GM21717 (cell line): ENCODE measurements around the gene MED13L.
"Not testable (repeated sequence)": the region's sequence is repeated elsewhere in the genome, so short reads cannot be mapped to it uniquely, and the experiment has no call there.

Experiments
- ATAC-seq: cut with Tn5 transposase; IDR thresholded peaks from one replicate; pipeline ENCODE4 v1.9.1; 2021; ENCODE audit warnings: mild to moderate bottlenecking, moderate library complexity; ENCODE audit not compliant: unreplicated experiment

MED13L gene

DNA sequence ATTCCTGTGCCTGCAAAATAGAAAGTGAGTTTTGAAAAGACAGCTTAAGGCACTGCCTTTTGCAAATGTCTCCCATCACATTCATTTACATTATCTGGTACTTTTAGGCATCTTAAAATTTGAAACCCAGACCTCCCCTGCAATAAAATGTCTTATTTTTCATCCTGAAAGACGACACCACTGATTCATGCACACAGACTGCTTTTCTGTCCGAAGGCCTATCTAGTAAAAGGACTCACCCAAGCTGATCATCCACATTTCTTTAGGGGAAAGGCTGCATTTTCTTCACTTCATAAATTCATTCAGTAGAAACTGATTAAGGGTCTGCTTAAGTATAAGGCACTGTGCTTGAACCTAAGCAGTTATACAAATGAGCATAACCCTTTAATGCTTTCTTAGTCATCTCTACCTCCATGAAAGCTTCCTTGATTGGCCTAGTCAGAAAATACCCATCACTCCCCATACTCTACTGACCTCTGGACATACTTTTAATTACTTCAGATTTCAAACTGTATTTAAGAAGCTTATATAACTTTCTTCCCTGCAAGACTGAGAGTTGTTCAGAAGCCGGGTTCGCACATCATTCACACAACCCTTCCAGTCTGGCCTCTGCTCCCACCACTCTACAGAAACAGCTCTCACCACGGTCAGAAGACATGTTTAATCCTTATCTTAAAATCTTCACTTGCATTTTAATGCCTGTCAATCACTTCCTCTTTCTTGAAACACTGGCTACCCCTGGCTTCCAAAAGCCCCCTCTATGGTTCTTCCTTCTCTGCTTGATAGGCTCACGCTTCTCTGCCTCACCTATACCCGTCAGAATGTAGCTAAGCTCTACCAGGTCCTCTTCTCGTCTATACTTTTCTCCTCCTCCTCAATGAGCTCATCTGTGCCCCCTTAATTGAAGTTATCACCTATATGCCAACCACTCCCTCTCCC is 288.6 kb downstream of the MED13L start:
- no peak for ATAC-seq

DNA sequence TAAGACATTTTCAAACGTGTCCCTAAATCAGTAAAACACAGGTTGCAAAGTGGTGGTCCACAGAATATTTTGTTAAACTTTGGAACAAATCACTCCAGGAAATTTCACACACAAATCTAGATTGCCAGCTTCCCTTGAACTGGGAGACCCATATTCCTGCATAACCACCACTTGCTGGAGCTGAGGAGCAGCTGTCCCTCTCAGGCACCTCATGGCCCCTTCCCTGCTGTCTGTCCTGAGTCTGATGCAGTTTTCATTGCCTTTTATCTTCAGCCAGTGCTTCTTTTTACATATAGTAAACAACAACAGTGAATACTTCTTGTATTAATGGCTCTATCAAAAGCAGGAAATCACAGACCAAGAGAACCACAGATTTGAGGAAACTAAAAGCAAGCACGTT is 289.3 kb downstream of the MED13L start:
- no peak for ATAC-seq

DNA sequence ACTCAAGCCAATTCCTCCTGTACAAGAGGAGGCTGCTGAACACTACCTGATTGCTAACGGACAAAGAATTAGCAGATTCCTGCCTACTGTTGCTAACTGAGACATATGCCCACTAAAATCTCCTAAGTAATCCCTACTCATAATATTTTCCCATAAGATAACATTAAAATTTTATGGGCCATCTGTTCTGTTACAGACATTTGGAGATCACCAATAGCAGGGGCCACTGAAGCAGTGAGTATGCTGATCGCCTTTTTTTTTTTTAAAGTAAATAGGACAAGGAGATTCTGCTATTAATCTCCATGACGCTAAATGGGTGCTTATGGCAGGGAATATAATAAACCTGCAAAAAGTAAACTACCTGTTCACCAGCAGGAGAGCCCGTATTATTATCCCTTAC is 292.9 kb downstream of the MED13L start:
- no peak for ATAC-seq

DNA sequence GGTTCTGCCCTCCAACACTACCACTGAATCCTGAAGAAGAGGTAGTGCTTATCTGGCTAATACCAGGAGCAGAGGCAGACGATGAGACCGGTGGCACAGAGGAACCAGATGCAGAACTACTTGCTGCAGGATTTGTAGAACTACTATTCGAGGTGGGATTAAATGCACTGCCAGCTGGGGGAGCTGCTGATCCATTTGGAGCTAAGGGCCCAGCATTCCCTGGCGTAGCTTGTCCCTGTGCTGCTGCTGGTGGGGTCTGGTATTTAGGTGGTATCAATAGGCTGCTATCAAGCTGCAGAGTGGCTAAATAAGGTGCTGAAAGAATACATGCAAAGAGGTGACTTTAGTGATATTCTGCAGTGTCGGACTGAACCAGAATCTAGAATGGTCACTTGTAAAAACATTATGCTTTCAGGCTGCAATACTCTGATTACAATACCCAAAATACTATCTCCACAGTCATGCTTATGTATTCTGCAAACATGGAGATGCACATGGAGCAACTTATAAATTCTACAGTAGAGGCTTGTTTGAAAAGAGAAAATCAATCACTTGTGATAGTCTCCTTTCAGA is 294.2 kb downstream of the MED13L start:
- no peak for ATAC-seq

DNA sequence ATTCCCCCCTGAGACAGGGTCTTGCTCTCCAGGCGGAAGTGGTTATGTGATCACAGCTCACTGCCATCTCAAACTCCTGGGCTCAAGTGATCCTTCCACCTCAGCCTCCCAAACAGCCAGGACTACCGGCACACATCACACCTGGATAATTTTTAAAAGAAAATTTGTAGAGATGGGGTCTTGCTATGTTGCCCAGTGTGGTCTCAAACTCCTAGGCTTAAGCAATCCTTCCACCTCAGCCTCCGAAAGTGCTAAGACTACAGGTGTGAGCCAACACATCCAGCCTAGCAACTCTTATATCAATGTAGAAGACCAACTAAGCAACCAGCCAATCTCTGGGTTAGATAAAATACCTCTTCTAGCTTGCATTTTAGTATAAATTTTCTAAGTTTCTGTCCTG is 297.2 kb downstream of the MED13L start:
- no peak for ATAC-seq

DNA sequence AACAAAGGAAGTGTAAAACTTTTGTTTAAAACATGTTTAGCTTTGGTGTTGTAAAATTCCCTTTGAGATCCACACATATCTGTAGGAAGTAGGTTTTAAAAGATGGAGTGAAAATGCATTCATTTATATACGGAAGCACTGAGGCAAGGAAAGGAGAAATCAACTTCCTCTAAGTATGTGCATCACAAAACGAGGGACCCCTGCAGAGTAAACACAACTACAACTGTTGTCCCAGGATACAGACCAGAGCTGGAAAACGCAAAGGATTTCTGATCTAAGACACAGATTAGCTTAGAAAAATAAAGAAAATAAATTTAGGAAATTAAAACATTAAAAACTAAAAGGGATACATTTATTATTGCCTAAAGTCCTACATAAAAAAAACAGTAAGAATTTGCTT is 297.6 kb downstream of the MED13L start:
- ATAC-seq: no peak

DNA sequence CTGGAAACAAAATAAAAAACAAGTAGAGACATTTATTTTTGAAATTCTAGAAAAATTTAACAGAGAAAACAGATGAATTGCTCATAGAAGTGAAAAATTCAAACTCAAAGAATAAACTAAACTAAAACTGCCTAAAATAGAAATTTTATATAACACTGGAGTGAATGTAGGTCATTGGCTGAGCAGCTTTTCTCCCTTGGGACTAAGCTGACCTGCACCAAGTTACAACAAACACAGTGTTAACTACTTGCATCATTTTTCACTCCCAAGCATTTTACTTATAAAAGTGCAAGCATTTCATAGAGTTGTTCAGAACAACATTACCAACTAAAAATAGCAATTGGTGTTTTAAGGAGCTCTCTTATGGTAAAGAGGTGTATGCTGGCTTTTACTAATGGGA is 298.1 kb downstream of the MED13L start:
- no peak for ATAC-seq

DNA sequence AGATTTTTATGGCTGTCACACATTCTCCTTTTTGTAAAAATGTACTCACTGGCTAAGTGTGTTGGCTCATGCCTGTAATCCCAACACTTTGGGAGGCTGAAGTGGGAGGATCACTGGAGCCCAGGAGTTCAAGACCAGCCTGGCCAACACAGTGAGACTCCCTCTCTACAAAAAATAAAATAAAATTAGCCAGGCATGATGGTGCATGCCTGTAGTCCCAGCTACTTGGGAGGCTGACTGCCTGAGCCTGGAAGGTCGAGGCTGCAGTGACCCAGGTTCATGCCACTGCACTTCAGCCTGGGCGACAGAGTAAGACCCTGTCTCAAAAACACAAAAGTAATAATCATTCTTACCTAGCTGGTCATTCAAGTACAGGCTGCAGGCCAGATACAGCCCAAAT is 300.7 kb downstream of the MED13L start:
- ATAC-seq: not testable (repeated sequence)

DNA sequence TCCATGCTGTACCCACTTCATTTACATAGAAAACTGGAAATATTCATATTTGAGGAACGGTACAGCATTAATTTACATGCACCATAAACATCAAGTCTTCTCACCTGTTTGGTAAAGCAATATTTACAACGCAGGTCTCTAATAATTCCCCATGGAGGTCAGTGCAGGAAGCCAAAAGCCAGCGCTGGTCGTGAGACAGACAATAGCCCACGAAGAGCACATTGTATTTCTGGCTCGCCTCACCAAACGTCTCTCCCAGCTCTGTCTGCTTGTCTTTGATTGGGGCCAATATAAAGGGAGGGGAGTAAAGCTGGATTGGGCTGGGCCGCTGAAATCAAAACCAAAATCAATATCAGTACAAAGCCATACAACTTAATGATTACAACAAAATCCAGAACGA is 302.1 kb downstream of the MED13L start:
- ATAC-seq: no peak

DNA sequence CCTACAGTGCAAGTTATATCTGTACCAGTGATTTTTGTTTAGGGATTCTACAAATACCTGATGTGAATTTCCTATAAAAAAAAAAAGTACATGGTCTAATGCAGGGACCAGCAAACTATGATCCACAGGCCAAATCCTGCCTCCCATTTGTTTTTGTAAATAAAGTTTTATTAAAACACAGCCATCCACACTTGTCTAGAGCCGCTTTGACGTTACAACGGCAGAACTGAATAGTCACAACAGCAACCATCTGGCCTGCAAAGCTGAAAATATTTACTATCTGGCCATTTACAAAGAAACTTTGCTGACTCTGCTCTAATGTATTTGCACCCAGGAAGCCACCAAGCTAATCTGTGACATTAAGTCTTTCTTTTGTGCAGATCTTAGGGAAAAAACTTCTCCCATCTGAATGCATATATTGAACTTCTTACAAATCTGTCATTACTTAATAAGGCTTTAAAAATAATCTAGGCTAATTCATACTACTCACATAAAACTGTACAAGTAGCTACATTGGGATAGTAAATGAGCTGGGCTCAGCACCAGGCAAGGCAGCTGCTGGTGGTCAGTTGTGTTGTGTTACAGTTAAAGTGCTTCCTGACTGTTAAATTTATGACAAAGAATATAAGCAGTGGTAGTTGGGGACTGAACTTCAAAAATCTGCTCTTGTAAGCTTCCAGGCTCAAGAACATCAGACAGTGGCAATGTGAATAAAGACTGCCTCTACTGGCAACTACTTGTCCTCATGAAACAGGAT is 303.3 kb downstream of the MED13L start:
- ATAC-seq: no peak

DNA sequence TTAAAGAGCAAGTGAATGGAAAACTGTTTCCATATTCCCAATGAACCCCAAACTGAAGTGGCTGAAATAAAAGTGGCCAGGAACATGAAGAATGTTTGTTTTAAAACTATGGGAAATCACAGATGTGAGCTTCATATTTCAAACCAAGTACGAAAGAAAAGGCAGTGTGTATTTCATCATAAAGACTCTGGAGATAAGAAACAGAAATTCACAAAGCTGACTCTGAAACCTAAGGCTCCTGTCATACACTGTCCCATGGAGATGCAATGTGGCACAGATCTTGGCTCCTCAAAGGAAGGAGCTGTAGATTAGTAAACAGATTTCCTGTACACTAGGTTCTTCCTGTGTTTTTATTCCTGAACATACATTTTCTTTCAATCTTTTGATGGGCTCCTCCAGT is 304.4 kb downstream of the MED13L start:
- no peak for ATAC-seq

DNA sequence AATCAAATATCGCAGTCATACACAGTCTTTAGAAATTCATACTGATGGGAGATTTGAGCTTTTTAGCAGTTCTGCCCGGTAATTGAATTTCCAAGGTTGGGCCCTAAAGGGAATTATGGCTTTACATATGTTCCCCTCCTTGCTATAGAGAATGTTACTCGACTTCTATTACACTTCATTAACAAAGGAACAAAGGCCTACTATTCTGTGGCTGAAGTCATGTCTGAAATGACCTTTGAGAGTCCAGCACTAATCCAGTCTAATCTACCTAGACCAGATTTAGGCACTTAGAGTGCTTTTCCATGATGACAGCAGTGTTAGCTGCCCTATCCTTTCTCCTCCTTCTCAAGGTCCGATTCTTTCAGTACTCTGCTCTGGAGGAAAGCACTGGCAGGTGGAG is 305.3 kb downstream of the MED13L start:
- ATAC-seq: no peak

DNA sequence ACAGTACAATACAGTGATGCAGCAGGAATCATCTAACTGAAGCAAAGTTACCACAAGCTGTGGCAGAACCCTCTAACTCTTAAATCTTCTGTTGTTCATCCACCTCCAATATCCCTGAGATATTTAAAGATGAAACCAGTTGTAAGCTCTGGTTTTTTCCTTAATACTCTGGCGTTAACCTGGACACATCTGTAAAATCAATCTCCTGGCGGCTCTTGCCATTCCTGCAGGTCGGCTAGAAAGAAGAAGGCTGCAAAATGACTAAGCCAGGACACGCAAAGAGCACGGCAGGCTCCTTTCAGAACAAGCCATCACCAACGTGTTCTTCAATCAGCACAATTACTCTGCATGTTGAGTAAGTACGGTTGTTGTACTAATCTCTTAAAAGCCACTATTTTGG is 309.3 kb downstream of the MED13L start:
- no peak for ATAC-seq

DNA sequence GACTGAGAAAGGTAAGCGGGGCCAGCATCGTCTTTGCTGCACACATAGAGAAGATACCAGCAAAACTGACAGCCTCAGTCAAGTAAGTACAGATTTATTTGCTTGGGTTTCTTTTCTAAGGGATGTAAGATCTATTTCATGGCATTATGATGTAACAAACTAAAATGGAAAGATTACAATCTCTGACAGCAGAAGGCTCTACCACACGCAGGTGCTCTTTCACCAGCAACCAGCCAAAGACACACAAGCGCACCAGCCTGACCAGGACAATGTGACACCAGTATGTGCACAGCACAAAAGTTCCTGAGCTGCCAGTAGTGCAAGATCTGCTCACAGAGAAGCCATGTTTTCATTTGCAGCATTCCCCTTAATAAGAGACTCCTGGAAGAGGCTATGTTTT is 311.1 kb downstream of the MED13L start:
- ATAC-seq: no peak

DNA sequence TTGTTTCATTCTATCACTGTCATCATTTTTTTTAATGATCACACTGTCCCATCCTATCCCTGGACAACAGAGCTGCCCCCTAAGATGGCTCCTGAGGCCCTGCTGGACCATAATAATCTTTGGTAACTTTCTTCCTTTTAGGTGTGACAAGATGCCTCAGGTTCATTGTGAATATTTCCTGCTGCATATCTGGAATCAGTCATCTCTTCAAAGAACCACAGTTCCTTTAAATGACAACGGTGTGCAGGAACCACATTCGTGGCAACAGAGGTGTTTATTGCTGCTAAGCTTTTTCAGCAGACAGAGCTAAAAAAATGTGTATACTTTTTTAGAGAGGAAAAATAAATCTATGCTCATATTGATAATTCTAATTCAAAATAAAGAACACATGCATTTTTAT is 312.9 kb downstream of the MED13L start:
- ATAC-seq: no peak

DNA sequence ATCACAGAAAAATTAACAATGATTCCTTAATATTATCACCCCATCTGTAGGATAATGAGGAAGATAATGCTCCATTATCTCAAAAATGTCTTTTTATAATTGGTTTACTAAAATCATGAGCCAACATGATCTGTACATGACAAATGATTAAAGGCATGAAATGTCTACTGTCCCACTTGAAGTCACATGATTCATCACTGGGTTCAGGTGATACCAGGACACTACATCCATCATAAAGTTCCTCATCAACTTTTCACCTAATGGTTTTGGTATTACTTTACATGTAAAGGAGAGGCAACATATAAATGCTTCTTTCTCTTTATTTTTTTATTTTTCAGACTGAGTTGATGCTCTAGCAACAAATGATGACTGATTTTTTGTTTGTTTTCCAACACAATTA is 313.3 kb downstream of the MED13L start:
- no peak for ATAC-seq

DNA sequence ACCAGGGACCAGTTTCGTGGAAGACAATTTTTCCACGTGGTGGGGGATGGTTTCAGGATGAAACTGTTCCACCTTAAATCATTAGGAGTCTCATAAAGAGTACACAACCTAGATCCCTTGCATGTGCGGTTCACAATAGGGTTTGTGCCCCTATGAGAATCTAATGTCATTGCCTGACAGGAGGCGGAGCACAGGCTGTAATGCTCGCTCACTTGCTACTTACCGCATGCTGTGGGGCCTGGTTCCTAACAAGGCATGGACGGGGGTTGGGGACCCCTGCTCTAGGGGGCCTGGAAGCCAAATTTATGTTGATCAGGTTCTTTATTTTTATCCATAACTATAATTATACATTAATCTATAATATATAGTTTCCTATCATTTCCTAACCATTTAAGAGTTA is 315.3 kb downstream of the MED13L start:
- ATAC-seq: no peak

DNA sequence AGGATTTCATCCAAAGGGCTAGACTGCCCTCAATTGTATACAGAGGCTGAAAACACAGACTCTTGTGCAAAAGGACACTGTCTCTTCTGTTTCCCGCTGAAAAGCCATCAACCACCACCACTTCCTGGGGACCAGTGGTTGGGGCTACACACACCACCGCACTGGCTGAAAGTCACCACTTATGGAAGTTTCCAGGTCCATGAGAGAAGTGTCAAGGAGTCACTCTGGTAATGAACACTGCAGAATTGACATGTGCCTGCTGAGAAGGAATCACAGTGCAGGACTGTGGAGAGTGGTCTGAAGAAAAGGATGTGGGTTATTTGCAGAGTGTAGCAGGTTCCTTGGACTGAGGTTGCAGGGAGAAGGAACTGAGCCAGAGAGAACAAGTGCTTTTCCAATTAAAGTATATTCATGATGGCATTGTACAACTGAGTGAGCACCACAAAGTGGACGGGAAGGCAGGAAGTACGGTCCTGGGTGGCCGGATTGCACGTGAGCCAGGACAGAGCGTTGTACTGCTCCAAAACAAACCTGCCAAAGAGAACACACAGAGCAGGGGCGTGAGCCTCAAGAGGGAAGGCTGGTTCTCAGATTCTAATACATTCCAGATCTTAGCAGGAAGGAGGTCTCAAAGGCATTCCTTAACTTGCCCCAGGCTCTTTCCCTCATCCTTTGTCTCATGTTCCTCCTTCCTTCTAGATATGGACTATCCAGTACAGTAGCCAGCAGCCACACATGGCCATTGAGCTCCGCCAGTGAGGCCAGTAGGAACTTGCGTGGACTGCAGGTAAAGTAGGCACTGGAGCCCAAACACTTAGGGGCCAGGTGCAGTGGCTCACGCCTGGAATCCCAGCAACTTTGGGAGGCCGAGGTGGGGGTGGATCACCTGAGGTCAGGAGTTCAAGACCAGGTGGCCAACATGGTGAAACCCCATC is 316.4 kb downstream of the MED13L start:
- ATAC-seq: no peak

DNA sequence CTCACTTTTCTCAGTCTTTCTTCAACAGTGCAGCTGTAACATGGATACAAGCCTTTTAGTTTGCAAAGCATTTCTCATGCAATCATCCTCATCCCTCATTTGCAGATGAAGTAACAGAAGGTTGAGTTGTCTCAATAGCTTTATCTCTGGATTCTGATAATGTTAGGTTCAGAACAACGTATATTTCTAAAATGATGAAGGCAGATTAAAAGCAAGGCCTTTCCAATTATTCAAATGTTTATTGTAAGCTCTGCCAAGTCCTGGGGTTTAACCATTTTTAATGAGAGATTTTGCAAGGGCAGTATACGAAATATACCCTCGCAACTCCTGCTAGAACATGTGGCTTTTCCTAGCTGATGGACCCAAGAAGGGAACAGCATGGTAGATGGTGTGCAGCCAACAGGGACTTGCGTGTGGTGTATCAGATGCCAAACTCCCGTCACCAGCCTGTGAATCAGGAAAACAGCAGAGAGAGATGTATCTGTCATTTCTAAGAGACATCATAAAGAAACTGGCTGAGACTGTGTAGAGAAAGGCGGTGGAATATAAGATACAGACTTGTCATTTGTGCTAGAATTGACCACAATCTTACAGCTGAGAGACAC is 319.7 kb downstream of the MED13L start:
- ATAC-seq: no peak

DNA sequence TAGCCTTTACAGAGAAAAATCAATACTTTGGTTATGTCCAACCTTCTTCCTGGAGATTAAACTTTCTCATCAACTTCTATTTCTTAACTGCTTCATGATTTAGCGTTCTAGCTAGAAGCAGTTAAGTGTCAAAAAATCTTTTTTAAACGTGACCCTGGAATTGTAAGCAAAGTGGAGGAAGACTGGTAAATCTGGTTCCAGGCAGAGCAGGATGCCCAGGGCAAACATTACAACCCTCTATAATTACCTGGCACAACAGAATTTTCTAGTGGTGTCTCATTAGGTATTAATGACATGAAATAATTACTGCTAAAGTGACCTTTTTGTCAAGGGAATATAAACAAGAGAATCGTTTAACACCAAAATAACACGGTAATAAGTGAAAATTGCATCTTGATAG is 320.8 kb downstream of the MED13L start:
- no peak for ATAC-seq
